Endothelial cell of umbilical vein (primary cell): ENCODE results near the gene OR2B6. TPM values are rescaled to one million over a fixed set of nuclear protein-coding genes. Genes with fewer than 3 reads are reported as not detected.

Source experiments
- BruUV-seq: library from RNA; stranded (reverse); fragments of 400-500 nt; replicated peaks from 2 replicates; lab custom pipeline; 2021; lab: Mats Ljungman, UMichigan
- CTCF ChIA-PET: fragments of 300-600, 350-600 bp; sonication (Branson Sonifier 250); formaldehyde crosslinking; loops from one replicate; lab custom pipeline; 2021; ENCODE audit warnings: antibody characterized with exemption, inconsistent platforms; lab: Charles Lee
- POLR2A ChIA-PET: fragments of 300-600, 350-600 bp; sonication (Branson Sonifier 250); formaldehyde crosslinking; loops from one replicate; lab custom pipeline; 2021; ENCODE audit warnings: antibody characterized with exemption, inconsistent platforms; lab: Charles Lee
- DNase-seq: peaks from one replicate; pipeline ENCODE4 v3.0.0-alpha.2; 2011; ENCODE audit warnings: low read depth, low spot score
- FAIRE-seq: peaks from 2 replicates; lab custom pipeline; 2011; peaks lifted over from hg19 to GRCh38; lab: Jason Lieb, UNC
- H2AFZ ChIP-seq: 2 replicates; pipeline ENCODE4 v1.6.0; 2012; ENCODE audit warnings: low read depth, low read length, control low read depth, inconsistent platforms
- H3K27ac ChIP-seq: 2 replicates; pipeline ENCODE4 v1.5.1; 2011; ENCODE audit warnings: low read depth, mild to moderate bottlenecking, control low read depth, low read length, moderate library complexity; ENCODE audit not compliant: insufficient read depth
- H3K27me3 ChIP-seq, 2 experiments: 2 replicates each; pipeline versions ENCODE4 v1.6.0 to v1.6.1; 2011; ENCODE audit warnings: low read length in 2 of 2, mixed read lengths in 1 of 2; ENCODE audit not compliant: control insufficient read depth in 2 of 2, insufficient read depth in 2 of 2
- H3K36me3 ChIP-seq, 2 experiments: 2 replicates in 1 of 2; 3 replicates in 1 of 2; pipeline ENCODE4 v1.5.1; 2011; ENCODE audit warnings: low read length in 2 of 2, mild to moderate bottlenecking in 1 of 2, moderate library complexity in 1 of 2; ENCODE audit not compliant: control insufficient read depth in 2 of 2, insufficient read depth in 2 of 2; ENCODE audit errors: extremely low read depth in 1 of 2
- H3K4me1 ChIP-seq: 3 replicates; pipeline ENCODE4 v1.5.1; 2011; ENCODE audit warnings: mild to moderate bottlenecking, low read length; ENCODE audit not compliant: control insufficient read depth, insufficient read depth; ENCODE audit errors: extremely low read depth
- H3K4me2 ChIP-seq: 2 replicates; pipeline ENCODE4 v1.6.1; 2011; ENCODE audit warnings: low read length, control low read depth, mixed read lengths; ENCODE audit not compliant: insufficient read depth
- H3K4me3 ChIP-seq, 3 experiments: fragments of 200-600 bp in 1 of 3; sonication (generic), shearing (Covaris generic) in 1 of 3; replicated peaks in 1 of 3; 2 replicates each; pipeline ENCODE4 v1.5.1; 2011 to 2016; ENCODE audit warnings: control low read depth in 3 of 3, low read length in 3 of 3, mild to moderate bottlenecking in 2 of 3, inconsistent platforms in 1 of 3, low read depth in 1 of 3, moderate library complexity in 1 of 3; ENCODE audit not compliant: insufficient read depth in 1 of 3
- H3K79me2 ChIP-seq: 2 replicates; pipeline ENCODE4 v1.6.0; 2012; ENCODE audit warnings: low read length, inconsistent platforms; ENCODE audit not compliant: control insufficient read depth, insufficient read depth
- H3K9ac ChIP-seq: replicated peaks from 2 replicates; pipeline ENCODE3; 2011; ENCODE audit warnings: low read length, control low read depth; ENCODE audit not compliant: insufficient read depth; ENCODE audit errors: extremely low read depth
- H3K9me1 ChIP-seq: replicated peaks from 3 replicates; pipeline ENCODE4 v1.6.0; 2011; ENCODE audit warnings: mild to moderate bottlenecking, low read length; ENCODE audit not compliant: control insufficient read depth, insufficient read depth; ENCODE audit errors: extremely low read depth
- H3K9me3 ChIP-seq: replicated peaks from 2 replicates; pipeline ENCODE4 v1.5.1; 2012; ENCODE audit warnings: low read length, inconsistent platforms; ENCODE audit not compliant: control insufficient read depth, insufficient read depth
- H4K20me1 ChIP-seq: replicated peaks from 2 replicates; pipeline ENCODE3; 2011; ENCODE audit warnings: mild to moderate bottlenecking, low read length; ENCODE audit not compliant: control insufficient read depth, insufficient read depth; ENCODE audit errors: extremely low read depth
- CTCF ChIP-seq, 2 donors: IDR thresholded peaks; 1 replicate in 1 of 2; 2 replicates in 1 of 2; pipeline ENCODE4 v1.5.1; 2011; ENCODE audit warnings: low read length in 2 of 2, mild to moderate bottlenecking in 2 of 2, moderate library complexity in 2 of 2, control low read depth in 1 of 2, inconsistent platforms in 1 of 2, low read depth in 1 of 2; ENCODE audit not compliant: insufficient read depth in 1 of 2; ENCODE audit errors: extremely low read depth in 1 of 2
- EZH2 ChIP-seq: IDR thresholded peaks from 2 replicates; pipeline ENCODE4 v1.6.1; 2012; ENCODE audit warnings: borderline replicate concordance, low read depth, mild to moderate bottlenecking, moderate library complexity, low read length, inconsistent platforms; ENCODE audit not compliant: severe bottlenecking
- FOS ChIP-seq: IDR thresholded peaks from 2 replicates; pipeline ENCODE4 v1.6.1; 2011; ENCODE audit warnings: mild to moderate bottlenecking, low read length, moderate library complexity, borderline replicate concordance; ENCODE audit not compliant: insufficient read depth
- GATA2 ChIP-seq: IDR thresholded peaks from 2 replicates; pipeline ENCODE4 v1.7.0; 2011; ENCODE audit warnings: low read depth, mild to moderate bottlenecking, moderate library complexity, mixed read lengths, low read length; ENCODE audit not compliant: insufficient read length, insufficient read depth
- JUN ChIP-seq: IDR thresholded peaks from 2 replicates; pipeline ENCODE4 v1.6.1; 2011; ENCODE audit warnings: borderline replicate concordance, low read depth; ENCODE audit not compliant: insufficient read length, insufficient read depth
- MYC ChIP-seq: IDR thresholded peaks from one replicate; pipeline ENCODE4 v1.6.1; 2011; ENCODE audit warnings: mild to moderate bottlenecking, low read depth, low read length
- POLR2A ChIP-seq: IDR thresholded peaks from 2 replicates; pipeline ENCODE4 v1.6.1; 2012; ENCODE audit warnings: low read depth, mild to moderate bottlenecking, control low read depth, low read length
- POLR2AphosphoS5 ChIP-seq: IDR thresholded peaks from 2 replicates; pipeline ENCODE4 v1.6.1; 2012; ENCODE audit warnings: low read depth, mild to moderate bottlenecking, control low read depth, low read length, moderate library complexity; ENCODE audit not compliant: insufficient read depth
- dilution Hi-C: fragments of 300-500 bp; cut with MboI; formaldehyde crosslinking; loops from one replicate; pipeline ENCODE4 v1.15.0; 2019; ENCODE audit warnings: low sequenced_read_pairs; ENCODE audit not compliant: extremely low pct_ligation_motif_present
- intact Hi-C: fragments of 100-400 bp; cut with micrococcal nuclease; formaldehyde crosslinking; loops from one replicate; pipeline ENCODE4 v1.10.0; 2022
- polyA plus RNA-seq, 4 experiments: library from polyadenylated mRNA; depleted of rRNA in 3 of 4; stranded (reverse) in 3 of 4; unstranded in 1 of 4; fragments of >200 nt; gene quantifications; 2 replicates each; pipeline versions ENCODE4 v1.2.1 to v1.2.3, GENCODE V29; 2011 to 2012; ENCODE audit warnings: missing spikeins in 1 of 4
- total RNA-seq: library from RNA; stranded (reverse); gene quantifications from 2 replicates; pipeline ENCODE4 v1.2.3, GENCODE V29; 2021
- TF ChIP-seq, protein P1 (sequence below): IDR thresholded peaks from 2 replicates; pipeline ENCODE4 v1.6.1; 2011; ENCODE audit not compliant: insufficient read depth, insufficient read length

The OR2B6 gene
- total and polyA plus RNA-seq, 2 donors (not counting 3 experiments of a cell fraction or from before 2014, with no cell fraction given) = not detected

DNA sequence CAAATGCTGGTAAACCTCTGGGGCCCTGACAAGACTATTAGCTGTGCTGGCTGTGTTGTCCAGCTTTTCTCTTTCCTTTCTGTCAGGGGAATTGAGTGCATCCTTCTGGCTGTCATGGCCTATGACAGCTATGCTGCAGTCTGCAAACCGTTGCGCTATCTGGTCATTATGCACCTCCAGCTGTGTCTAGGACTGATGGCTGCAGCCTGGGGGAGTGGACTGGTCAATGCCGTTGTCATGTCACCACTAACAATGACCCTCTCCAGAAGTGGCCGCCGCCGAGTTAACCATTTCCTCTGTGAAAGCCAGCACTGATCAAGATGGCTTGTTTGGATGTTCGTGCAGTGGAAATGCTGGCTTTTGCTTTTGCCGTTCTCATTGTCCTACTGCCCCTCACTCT lies 20.3 kb downstream of the OR2B6 start:
- H4K20me1 ChIP-seq = no peaks in the 10 kb centered on the region
- no TSS peak for BruUV-seq
- FAIRE-seq = no peak
- intact Hi-C loops = no loop called here
- H3K9ac ChIP-seq = no peak overlapping the region
- H3K9me3 ChIP-seq = no peaks in the 10 kb centered on the region
- H3K4me3 ChIP-seq = no peak overlapping the region
- no peak overlapping the region for H3K4me2 ChIP-seq
- ChIA-PET CTCF (no interaction called here), POLR2A (no interaction called here)
- H3K27ac ChIP-seq = no peak overlapping the region
- dilution Hi-C loops = no loop called here
- H3K4me1 ChIP-seq = no peaks in the 10 kb centered on the region
- H3K79me2 ChIP-seq = no peaks in the 10 kb centered on the region
- H3K27me3 ChIP-seq = no peaks in the 10 kb centered on the region
- no peaks in the 10 kb centered on the region for H3K9me1 ChIP-seq
- no peak for DNase-seq
- no peaks in the 10 kb centered on the region for H3K36me3 ChIP-seq
- no peak for TF ChIP-seq MYC
- no peak for TF ChIP-seq POLR2A
- TF ChIP-seq FOS = no peak
- TF ChIP-seq POLR2AphosphoS5 = no peak
- TF ChIP-seq GATA2 = no peak
- TF ChIP-seq JUN = no peak
- TF ChIP-seq EZH2 = no peak
- TF ChIP-seq, protein P1, sequence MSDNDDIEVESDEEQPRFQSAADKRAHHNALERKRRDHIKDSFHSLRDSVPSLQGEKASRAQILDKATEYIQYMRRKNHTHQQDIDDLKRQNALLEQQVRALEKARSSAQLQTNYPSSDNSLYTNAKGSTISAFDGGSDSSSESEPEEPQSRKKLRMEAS = no peak
- TF ChIP-seq CTCF (IDR thresholded peaks at IDR 0.05; ENCODE audit: extremely low read depth in 1 of 2, insufficient read depth in 1 of 2, low read depth in 1 of 2, low read length in 2 of 2) = no peak
- no peak overlapping the region for H2AFZ ChIP-seq
